ENCODE results near the gene ST8SIA6. TPM values are rescaled to one million over a fixed set of nuclear protein-coding genes. Genes with fewer than 3 reads are reported as not detected.

Gene ST8SIA6
- total and polyA plus RNA-seq, 10 of the 15 experiments (the other 5 are each of a cell fraction or from before 2014, with no cell fraction given), result 0.22 TPM; not detected in 9

- Histone ChIP-seq H3K4me2 (ENCODE audit: control insufficient read depth, insufficient read depth) (no peak overlapping the region), H2AFZ (ENCODE audit: control insufficient read depth, low read depth, low read length) (no peak overlapping the region), H3K27ac (ENCODE audit: control insufficient read depth, insufficient read depth) (no peak overlapping the region), H3K9ac (ENCODE audit: control insufficient read depth, insufficient read depth, low read length) (no peak overlapping the region), H3K4me1 (ENCODE audit: control insufficient read depth, insufficient read depth, low read length) (no peaks in the 10 kb centered on the region), H4K20me1 (ENCODE audit: control insufficient read depth, insufficient read depth) (no peaks in the 10 kb centered on the region), H3K4me3 (no peak overlapping the region), H3K9me3 (replicated peaks; ENCODE audit: control insufficient read depth, insufficient read depth, low read length) (no peaks in the 10 kb centered on the region), H3K36me3 (ENCODE audit: control insufficient read depth in 2 of 2, insufficient read depth in 2 of 2, low read length in 1 of 2) (no peaks in the 10 kb centered on the region), H3K27me3 (replicated peaks in 1 of 2; ENCODE audit: control insufficient read depth in 2 of 2, insufficient read depth in 2 of 2, low read length in 1 of 2) (no peaks in the 10 kb centered on the region), H3K79me2 (ENCODE audit: control insufficient read depth, insufficient read depth, low read length) (no peaks in the 10 kb centered on the region)
- ATAC-seq (no peak), DNase-seq (ENCODE audit: low read depth, low spot score) (no peak), FAIRE-seq (no peak)
- WGBS (ENCODE audit: insufficient coverage, insufficient replicate concordance, low lambda C conversion rate, missing lambda C conversion rate), result 21% methylated on average over 3 of the region's 3 CpGs
- ChIA-PET CTCF (no interaction called here), SMC1A (ENCODE audit: uncharacterized antibody, unreplicated experiment) (interaction anchor here (0.8 kb wide), 2 partner anchors 9 to 26 kb away, joined by 3 read pairs; no protein-coding TSS in a partner anchor), RAD21 (ENCODE audit: unreplicated experiment) (no interaction called here), POLR2A (interaction anchor here (0.6 kb wide), 1 partner anchor 499 kb away, joined by 6 read pairs; no protein-coding TSS in a partner anchor)
- no TSS peak for BruUV-seq (replicated peaks)
- TF ChIP-seq, protein P1, sequence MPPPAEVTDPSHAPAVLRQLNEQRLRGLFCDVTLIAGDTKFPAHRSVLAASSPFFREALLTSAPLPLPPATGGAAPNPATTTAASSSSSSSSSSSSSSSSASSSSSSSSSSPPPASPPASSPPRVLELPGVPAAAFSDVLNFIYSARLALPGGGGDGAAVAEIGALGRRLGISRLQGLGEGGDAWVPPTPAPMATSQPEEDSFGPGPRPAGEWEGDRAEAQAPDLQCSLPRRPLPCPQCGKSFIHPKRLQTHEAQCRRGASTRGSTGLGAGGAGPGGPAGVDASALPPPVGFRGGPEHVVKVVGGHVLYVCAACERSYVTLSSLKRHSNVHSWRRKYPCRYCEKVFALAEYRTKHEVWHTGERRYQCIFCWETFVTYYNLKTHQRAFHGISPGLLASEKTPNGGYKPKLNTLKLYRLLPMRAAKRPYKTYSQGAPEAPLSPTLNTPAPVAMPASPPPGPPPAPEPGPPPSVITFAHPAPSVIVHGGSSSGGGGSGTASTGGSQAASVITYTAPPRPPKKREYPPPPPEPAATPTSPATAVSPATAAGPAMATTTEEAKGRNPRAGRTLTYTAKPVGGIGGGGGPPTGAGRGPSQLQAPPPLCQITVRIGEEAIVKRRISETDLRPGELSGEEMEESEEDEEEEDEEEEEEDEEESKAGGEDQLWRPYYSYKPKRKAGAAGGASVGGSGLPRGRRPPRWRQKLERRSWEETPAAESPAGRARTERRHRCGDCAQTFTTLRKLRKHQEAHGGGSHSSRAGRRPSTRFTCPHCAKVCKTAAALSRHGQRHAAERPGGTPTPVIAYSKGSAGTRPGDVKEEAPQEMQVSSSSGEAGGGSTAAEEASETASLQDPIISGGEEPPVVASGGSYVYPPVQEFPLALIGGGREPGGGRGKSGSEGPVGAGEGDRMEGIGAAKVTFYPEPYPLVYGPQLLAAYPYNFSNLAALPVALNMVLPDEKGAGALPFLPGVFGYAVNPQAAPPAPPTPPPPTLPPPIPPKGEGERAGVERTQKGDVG (CRISPR knock-in tag; IDR thresholded peaks at IDR 0.05), result no peak
- intact Hi-C loops (cut with micrococcal nuclease; ENCODE audit: unreplicated experiment), result no loop called here
- in situ Hi-C loops (cut with MboI), result no loop called here
Observed at GRCh38 chr10:17307123-17307522, 147.3 kb downstream of the ST8SIA6 start.

- no peaks in the 10 kb centered on the region for H3K9me3 ChIP-seq (replicated peaks; ENCODE audit: control insufficient read depth, insufficient read depth, low read length)
- no peaks in the 10 kb centered on the region for H3K36me3 ChIP-seq (ENCODE audit: control insufficient read depth in 2 of 2, insufficient read depth in 2 of 2, low read length in 1 of 2)
- H3K4me2 ChIP-seq (ENCODE audit: control insufficient read depth, insufficient read depth), result no peak overlapping the region
- FAIRE-seq (no peak), DNase-seq (ENCODE audit: low read depth, low spot score) (no peak), ATAC-seq (no peak)
- SMC1A ChIA-PET (ENCODE audit: uncharacterized antibody, unreplicated experiment), result no interaction called here
- no peak overlapping the region for H3K4me3 ChIP-seq
- 45% methylated on average over 4 of the region's 4 CpGs for WGBS (ENCODE audit: insufficient coverage, insufficient replicate concordance, low lambda C conversion rate, missing lambda C conversion rate)
- H3K27ac ChIP-seq (ENCODE audit: control insufficient read depth, insufficient read depth), result no peak overlapping the region
- RAD21 ChIA-PET (ENCODE audit: unreplicated experiment), result no interaction called here
- no peaks in the 10 kb centered on the region for H3K79me2 ChIP-seq (ENCODE audit: control insufficient read depth, insufficient read depth, low read length)
- intact Hi-C loops (cut with micrococcal nuclease; ENCODE audit: unreplicated experiment) (loop anchor here (10.0 kb wide), 1 partner anchor 302 kb away; no protein-coding TSS in a partner anchor), in situ Hi-C loops (cut with MboI) (no loop called here)
- H2AFZ ChIP-seq (ENCODE audit: control insufficient read depth, low read depth, low read length), result no peak overlapping the region
- no peak overlapping the region for H3K9ac ChIP-seq (ENCODE audit: control insufficient read depth, insufficient read depth, low read length)
- H3K27me3 ChIP-seq (replicated peaks in 1 of 2; ENCODE audit: control insufficient read depth in 2 of 2, insufficient read depth in 2 of 2, low read length in 1 of 2), result no peaks in the 10 kb centered on the region
- H3K4me1 ChIP-seq (ENCODE audit: control insufficient read depth, insufficient read depth, low read length), result no peaks in the 10 kb centered on the region
- no TSS peak for BruUV-seq (replicated peaks)
- no peak for TF ChIP-seq POLR2AphosphoS2 (IDR thresholded peaks at IDR 0.05; ENCODE audit: low read depth, low read length)
- TF ChIP-seq RB1 (IDR thresholded peaks at IDR 0.05; ENCODE audit: borderline replicate concordance), result no peak
- TF ChIP-seq CREM (IDR thresholded peaks at IDR 0.05; ENCODE audit: low read depth), result no peak
- no peak for TF ChIP-seq BCL11A (IDR thresholded peaks at IDR 0.05; ENCODE audit: low read depth, low read length)
- TF ChIP-seq FOXM1 (IDR thresholded peaks at IDR 0.05; ENCODE audit: low read depth, low read length), result no peak
- TF ChIP-seq DPF2 (IDR thresholded peaks at IDR 0.05), result no peak
- TF ChIP-seq YY1 (IDR thresholded peaks at IDR 0.05; ENCODE audit: low read depth, low read length), result no peak
- TF ChIP-seq ZNF207 (IDR thresholded peaks at IDR 0.05; ENCODE audit: borderline replicate concordance), result no peak
- TF ChIP-seq MYB (IDR thresholded peaks at IDR 0.05; ENCODE audit: borderline replicate concordance, low read depth, low read length), result no peak
- TF ChIP-seq SMARCA5 (IDR thresholded peaks at IDR 0.05), result no peak
- TF ChIP-seq CBX5 (IDR thresholded peaks at IDR 0.05; ENCODE audit: low read depth), result no peak
- no peak for TF ChIP-seq EGR1 (IDR thresholded peaks at IDR 0.05; ENCODE audit: borderline replicate concordance in 1 of 2, low read depth in 2 of 2, low read length in 2 of 2)
- no peak for TF ChIP-seq SREBF1 (IDR thresholded peaks at IDR 0.05; ENCODE audit: low read length)
- TF ChIP-seq JUNB (IDR thresholded peaks at IDR 0.05), result no peak
- CTCF ChIA-PET, result no interaction called here
- H4K20me1 ChIP-seq (ENCODE audit: control insufficient read depth, insufficient read depth), result no peaks in the 10 kb centered on the region
- POLR2A ChIA-PET, result no interaction called here
Observed at GRCh38 chr10:17292375-17292774, 162.0 kb downstream of the ST8SIA6 start.

All from GM12878 (cell line).